Measurements from ENCODE around the gene EPB41L5.

EPB41L5 gene

DNA sequence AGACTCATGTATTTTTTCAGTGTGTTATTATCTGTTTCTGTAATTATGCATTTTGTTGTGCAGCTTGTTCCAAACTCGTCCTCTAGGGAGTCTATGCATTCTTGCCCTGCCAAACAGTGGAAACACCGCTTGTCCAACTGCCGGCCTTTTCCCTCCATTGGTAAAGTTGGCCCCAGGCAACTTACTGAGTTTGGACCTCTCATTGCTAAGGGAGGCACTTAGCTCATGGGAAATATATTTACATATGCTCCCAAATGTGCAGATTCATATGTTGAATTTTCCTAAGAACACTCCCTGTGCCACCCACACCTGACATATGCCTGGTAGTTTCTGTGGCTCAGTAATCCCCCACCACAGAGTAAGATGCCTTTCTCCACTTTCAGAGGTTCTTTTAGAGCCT is 112.3 kb downstream of the EPB41L5 start:
- TF ChIP-seq EZH2 (optimal IDR thresholded peaks at IDR 0.05; ENCODE audit: low read depth, low read length): no peak
- Histone ChIP-seq H3K36me3 (replicated peaks; ENCODE audit: insufficient read depth, low read length) (no peaks in the 10 kb centered on the region), H3K9ac (ENCODE audit: low read length) (no peak overlapping the region), H2AFZ (ENCODE audit: low read length) (no peak overlapping the region), H3K4me1 (ENCODE audit: low read length) (no peaks in the 10 kb centered on the region), H3K9me3 (replicated peaks; ENCODE audit: insufficient read depth, low read length) (no peaks in the 10 kb centered on the region), H4K20me1 (ENCODE audit: insufficient read depth, low read length) (no peaks in the 10 kb centered on the region), H3K79me2 (ENCODE audit: low read length) (no peaks in the 10 kb centered on the region), H3K27ac (ENCODE audit: low read length) (no peak overlapping the region), H3K4me2 (ENCODE audit: low read depth, low read length) (no peak overlapping the region), H3K4me3 (ENCODE audit: low read length) (no peak overlapping the region), H3F3A (ENCODE audit: insufficient read depth, low read length) (no peaks in the 10 kb centered on the region), H3K27me3 (replicated peaks; ENCODE audit: insufficient read depth, low read length) (no peaks in the 10 kb centered on the region), H3K9me2 (replicated peaks; ENCODE audit: insufficient read depth, low read length) (no peaks in the 10 kb centered on the region)
- DNase-seq: no peak

DNA sequence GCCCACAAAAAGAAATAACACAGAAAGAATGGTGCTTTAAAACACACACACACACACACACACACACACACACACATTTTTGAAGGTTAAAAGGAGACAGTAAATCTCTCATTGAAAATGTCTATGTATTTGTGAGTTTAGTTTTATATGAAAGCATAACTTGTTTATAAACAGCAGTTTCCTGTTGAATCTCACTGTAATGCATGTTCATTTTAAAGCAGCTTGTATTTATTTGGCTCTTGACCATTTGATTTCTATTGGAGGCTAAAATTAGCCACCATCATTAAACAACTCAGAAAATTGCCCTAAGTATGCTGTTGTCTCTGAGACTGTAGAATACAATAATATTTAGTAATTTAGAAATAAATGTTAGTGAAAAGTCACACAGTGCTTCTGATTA is 115.3 kb downstream of the EPB41L5 start:
- no peak overlapping the region for H3K4me2 ChIP-seq (ENCODE audit: low read depth, low read length)
- H3K9ac ChIP-seq (ENCODE audit: low read length): no peak overlapping the region
- H3K4me3 ChIP-seq (ENCODE audit: low read length): no peak overlapping the region
- H3K27me3 ChIP-seq (replicated peaks; ENCODE audit: insufficient read depth, low read length): no peaks in the 10 kb centered on the region
- TF ChIP-seq, protein P1, sequence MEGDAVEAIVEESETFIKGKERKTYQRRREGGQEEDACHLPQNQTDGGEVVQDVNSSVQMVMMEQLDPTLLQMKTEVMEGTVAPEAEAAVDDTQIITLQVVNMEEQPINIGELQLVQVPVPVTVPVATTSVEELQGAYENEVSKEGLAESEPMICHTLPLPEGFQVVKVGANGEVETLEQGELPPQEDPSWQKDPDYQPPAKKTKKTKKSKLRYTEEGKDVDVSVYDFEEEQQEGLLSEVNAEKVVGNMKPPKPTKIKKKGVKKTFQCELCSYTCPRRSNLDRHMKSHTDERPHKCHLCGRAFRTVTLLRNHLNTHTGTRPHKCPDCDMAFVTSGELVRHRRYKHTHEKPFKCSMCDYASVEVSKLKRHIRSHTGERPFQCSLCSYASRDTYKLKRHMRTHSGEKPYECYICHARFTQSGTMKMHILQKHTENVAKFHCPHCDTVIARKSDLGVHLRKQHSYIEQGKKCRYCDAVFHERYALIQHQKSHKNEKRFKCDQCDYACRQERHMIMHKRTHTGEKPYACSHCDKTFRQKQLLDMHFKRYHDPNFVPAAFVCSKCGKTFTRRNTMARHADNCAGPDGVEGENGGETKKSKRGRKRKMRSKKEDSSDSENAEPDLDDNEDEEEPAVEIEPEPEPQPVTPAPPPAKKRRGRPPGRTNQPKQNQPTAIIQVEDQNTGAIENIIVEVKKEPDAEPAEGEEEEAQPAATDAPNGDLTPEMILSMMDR (IDR thresholded peaks at IDR 0.05; ENCODE audit: low read length): no peak
- TF ChIP-seq EZH2 (optimal IDR thresholded peaks at IDR 0.05; ENCODE audit: low read depth, low read length): no peak
- no peak for TF ChIP-seq EZH2phosphoT487 (IDR thresholded peaks at IDR 0.05; ENCODE audit: low read length)
- no peaks in the 10 kb centered on the region for H3F3A ChIP-seq (ENCODE audit: insufficient read depth, low read length)
- H3K36me3 ChIP-seq (replicated peaks; ENCODE audit: insufficient read depth, low read length): no peaks in the 10 kb centered on the region
- no peak overlapping the region for H3K27ac ChIP-seq (ENCODE audit: low read length)
- no peak for DNase-seq
- H3K4me1 ChIP-seq (ENCODE audit: low read length): no peaks in the 10 kb centered on the region
- H4K20me1 ChIP-seq (ENCODE audit: insufficient read depth, low read length): no peaks in the 10 kb centered on the region
- H3K9me3 ChIP-seq (replicated peaks; ENCODE audit: insufficient read depth, low read length): no peaks in the 10 kb centered on the region
- H3K79me2 ChIP-seq (ENCODE audit: low read length): no peaks in the 10 kb centered on the region
- no peaks in the 10 kb centered on the region for H3K9me2 ChIP-seq (replicated peaks; ENCODE audit: insufficient read depth, low read length)
- H2AFZ ChIP-seq (ENCODE audit: low read length): no peak overlapping the region

DNA sequence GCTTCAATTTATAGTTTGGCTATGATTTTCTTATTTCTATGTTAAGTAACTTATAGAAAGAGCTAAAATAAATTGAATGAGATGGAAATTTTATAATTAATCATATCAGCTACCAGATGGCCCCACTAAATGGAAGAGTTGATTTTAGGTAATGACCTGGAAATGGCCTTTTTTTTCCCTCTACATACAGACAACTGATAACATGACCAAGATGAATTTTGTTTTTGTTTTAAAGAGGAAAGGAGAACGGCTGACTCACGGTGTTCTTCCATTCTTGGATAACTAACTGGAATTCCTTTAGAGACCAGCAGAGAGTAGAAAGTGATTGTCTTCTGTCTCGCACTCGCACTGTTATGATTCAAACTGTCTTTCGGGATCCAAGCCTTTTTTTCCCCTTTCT is 119.3 kb downstream of the EPB41L5 start:
- Histone ChIP-seq H3K9ac (ENCODE audit: low read length) (no peak overlapping the region), H3K9me2 (replicated peaks; ENCODE audit: insufficient read depth, low read length) (no peaks in the 10 kb centered on the region), H4K20me1 (ENCODE audit: insufficient read depth, low read length) (no peaks in the 10 kb centered on the region), H3F3A (ENCODE audit: insufficient read depth, low read length) (no peaks in the 10 kb centered on the region), H3K79me2 (ENCODE audit: low read length) (no peaks in the 10 kb centered on the region), H3K4me3 (ENCODE audit: low read length) (no peak overlapping the region), H3K36me3 (replicated peaks; ENCODE audit: insufficient read depth, low read length) (no peaks in the 10 kb centered on the region), H3K4me1 (ENCODE audit: low read length) (no peaks in the 10 kb centered on the region), H3K27me3 (replicated peaks; ENCODE audit: insufficient read depth, low read length) (no peaks in the 10 kb centered on the region), H2AFZ (ENCODE audit: low read length) (no peak overlapping the region), H3K27ac (ENCODE audit: low read length) (no peak overlapping the region), H3K9me3 (replicated peaks; ENCODE audit: insufficient read depth, low read length) (no peaks in the 10 kb centered on the region), H3K4me2 (ENCODE audit: low read depth, low read length) (no peak overlapping the region)
- no peak for DNase-seq
- no peak for TF ChIP-seq EZH2 (optimal IDR thresholded peaks at IDR 0.05; ENCODE audit: low read depth, low read length)
- TF ChIP-seq, protein P1 (IDR thresholded peaks at IDR 0.05; ENCODE audit: low read length): no peak

DNA sequence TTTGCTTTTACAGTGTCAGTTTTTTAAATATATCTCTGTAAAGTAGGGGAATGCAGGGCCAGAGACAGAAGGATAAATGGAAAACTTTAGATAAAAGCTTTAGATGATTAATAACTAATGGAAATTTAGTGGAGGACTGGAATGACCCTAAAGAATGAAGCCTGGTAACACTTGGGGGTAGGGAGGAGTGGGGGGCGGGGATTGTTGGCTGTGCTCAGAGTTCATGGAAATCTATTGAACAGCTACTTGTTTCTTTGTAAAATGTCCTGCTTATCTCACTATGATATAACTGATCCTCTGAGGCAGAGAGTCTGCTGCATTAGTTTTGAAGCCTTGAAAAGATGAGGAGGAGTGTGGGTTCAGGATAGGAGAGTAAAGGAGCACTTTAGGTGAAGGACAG is 119.8 kb downstream of the EPB41L5 start:
- Histone ChIP-seq H3K36me3 (replicated peaks; ENCODE audit: insufficient read depth, low read length) (no peaks in the 10 kb centered on the region), H3K4me2 (ENCODE audit: low read depth, low read length) (no peak overlapping the region), H4K20me1 (ENCODE audit: insufficient read depth, low read length) (no peaks in the 10 kb centered on the region), H3K27ac (ENCODE audit: low read length) (no peak overlapping the region), H3F3A (ENCODE audit: insufficient read depth, low read length) (no peaks in the 10 kb centered on the region), H3K79me2 (ENCODE audit: low read length) (no peaks in the 10 kb centered on the region), H3K9me2 (replicated peaks; ENCODE audit: insufficient read depth, low read length) (no peaks in the 10 kb centered on the region), H2AFZ (ENCODE audit: low read length) (no peak overlapping the region), H3K9me3 (replicated peaks; ENCODE audit: insufficient read depth, low read length) (no peaks in the 10 kb centered on the region), H3K9ac (ENCODE audit: low read length) (no peak overlapping the region), H3K4me1 (ENCODE audit: low read length) (no peaks in the 10 kb centered on the region), H3K4me3 (ENCODE audit: low read length) (no peak overlapping the region), H3K27me3 (replicated peaks; ENCODE audit: insufficient read depth, low read length) (no peaks in the 10 kb centered on the region)
- TF ChIP-seq EZH2 (optimal IDR thresholded peaks at IDR 0.05; ENCODE audit: low read depth, low read length) (no peak), EZH2phosphoT487 (IDR thresholded peaks at IDR 0.05; ENCODE audit: low read length) (no peak)
- no peak for DNase-seq
